HCT116 (cell line): ENCODE results near the gene LHX4. TPM values are rescaled to one million over a fixed set of nuclear protein-coding genes. Genes with fewer than 3 reads are reported as not detected.

ENCODE experiments used
- ATAC-seq: fragments of 200-7000 bp; cut with Tn5 transposase; 2 replicates; pipeline ENCODE4 v1.9.1; 2020; ENCODE audit warnings: mild to moderate bottlenecking, moderate library complexity
- BruUV-seq: library from RNA; stranded (reverse); fragments of 400-500 nt; replicated peaks from 2 replicates; lab custom pipeline; 2021; lab: Mats Ljungman, UMichigan
- CTCF ChIA-PET: fragments of 300-600 bp; sonication (Branson Sonifier 250); formaldehyde crosslinking; loops from one replicate; lab custom pipeline; 2021; ENCODE audit warnings: antibody characterized with exemption; lab: Charles Lee
- POLR2A ChIA-PET: fragments of 300-600, 350-600 bp; sonication (Branson Sonifier 250); formaldehyde crosslinking; loops from one replicate; lab custom pipeline; 2021; ENCODE audit warnings: antibody characterized with exemption; lab: Charles Lee
- RAD21 ChIA-PET, 2 experiments: fragments of 300-600 bp; sonication (Branson Sonifier 250); formaldehyde crosslinking; loops; one replicate each; lab custom pipeline; 2023; ENCODE audit warnings: low total read pairs in 2 of 2; ENCODE audit not compliant: uncharacterized antibody in 2 of 2, unreplicated experiment in 2 of 2, low non-redundant PET in 1 of 2; lab: Charles Lee
- DNase-seq: peaks from one replicate; pipeline ENCODE4 v3.0.0-alpha.2; 2010; ENCODE audit warnings: low read depth, low spot score
- H2AFZ ChIP-seq: fragments of 200-600 bp; shearing (Covaris generic), sonication (generic); 2 replicates; pipeline ENCODE4 v1.6.1; 2017; ENCODE audit warnings: low read depth, mixed run types, mixed read lengths, antibody characterized with exemption, low read length; ENCODE audit not compliant: poor library complexity, severe bottlenecking
- H3K27ac ChIP-seq: 2 replicates; pipeline ENCODE4 v1.5.1; 2012; ENCODE audit warnings: low read depth, low read length
- H3K27me3 ChIP-seq: fragments of 200-600 bp; sonication (generic); 2 replicates; pipeline ENCODE4 v1.6.1; 2016; ENCODE audit warnings: mixed run types, low read length, mixed read lengths; ENCODE audit not compliant: insufficient read depth
- H3K36me3 ChIP-seq, 2 experiments: fragments of 200-500 bp in 1 of 2; fragments of 200-600 bp in 1 of 2; sonication (Bioruptor generic) in 1 of 2; sonication (generic) in 1 of 2; 2 replicates each; pipeline versions ENCODE4 v1.5.1 to v1.6.1; 2014 to 2016; ENCODE audit warnings: low read length in 2 of 2, inconsistent platforms in 1 of 2, mixed read lengths in 1 of 2, mixed run types in 1 of 2; ENCODE audit not compliant: insufficient read depth in 2 of 2, control insufficient read depth in 1 of 2
- H3K4me1 ChIP-seq, 2 experiments: fragments of 200-600 bp in 1 of 2; sonication (generic) in 1 of 2; 2 replicates each; pipeline versions ENCODE4 v1.5.1 to v1.6.1; 2012 to 2017; ENCODE audit warnings: low read length in 2 of 2, inconsistent platforms in 1 of 2, mild to moderate bottlenecking in 1 of 2, mixed read lengths in 1 of 2, mixed run types in 1 of 2, moderate library complexity in 1 of 2; ENCODE audit not compliant: insufficient read depth in 2 of 2, control insufficient read depth in 1 of 2
- H3K4me2 ChIP-seq: fragments of 200-600 bp; sonication (generic); 2 replicates; pipeline ENCODE4 v1.6.1; 2017; ENCODE audit warnings: mixed run types, low read length, mixed read lengths
- H3K4me3 ChIP-seq, 2 experiments: fragments of 200-600 bp in 1 of 2; sonication (generic) in 1 of 2; replicated peaks in 1 of 2; 2 replicates each; pipeline ENCODE4 v1.5.1; 2011 to 2016; ENCODE audit warnings: low read length in 2 of 2, control low read depth in 1 of 2, low read depth in 1 of 2, mild to moderate bottlenecking in 1 of 2, mixed read lengths in 1 of 2, mixed run types in 1 of 2
- H3K79me2 ChIP-seq: fragments of 200-600 bp; sonication (generic); 2 replicates; pipeline ENCODE4 v1.6.1; 2017; ENCODE audit warnings: mild to moderate bottlenecking, mixed run types, low read length, moderate library complexity, mixed read lengths; ENCODE audit not compliant: insufficient read depth
- H3K9ac ChIP-seq: fragments of 200-600 bp; sonication (generic); 2 replicates; pipeline ENCODE4 v1.6.1; 2016; ENCODE audit warnings: low read length, mixed read lengths
- H3K9me2 ChIP-seq: fragments of 200-600 bp; sonication (generic), shearing (Covaris generic); 2 replicates; pipeline ENCODE4 v1.6.1; 2017; ENCODE audit warnings: mixed run types, mild to moderate bottlenecking, moderate library complexity; ENCODE audit not compliant: insufficient read depth
- H3K9me3 ChIP-seq, 2 experiments: fragments of 200-500 bp in 1 of 2; fragments of 200-600 bp in 1 of 2; sonication (Bioruptor generic) in 1 of 2; sonication (generic) in 1 of 2; 2 replicates each; pipeline ENCODE4 v1.6.1; 2014 to 2017; ENCODE audit warnings: low read length in 2 of 2, mixed read lengths in 2 of 2, inconsistent platforms in 1 of 2, low read depth in 1 of 2, mild to moderate bottlenecking in 1 of 2, mixed run types in 1 of 2, moderate library complexity in 1 of 2; ENCODE audit not compliant: control insufficient read depth in 1 of 2, insufficient read depth in 1 of 2
- H4K20me1 ChIP-seq: fragments of 200-600 bp; sonication (generic), shearing (Covaris generic); 2 replicates; pipeline ENCODE4 v1.6.1; 2017; ENCODE audit warnings: mixed run types, mild to moderate bottlenecking, moderate library complexity; ENCODE audit not compliant: insufficient read depth
- CEBPB ChIP-seq: IDR thresholded peaks from 2 replicates; pipeline ENCODE4 v1.6.1; 2012; ENCODE audit warnings: low read depth
- EGR1 ChIP-seq: IDR thresholded peaks from 2 replicates; pipeline ENCODE4 v1.6.1; 2012; ENCODE audit warnings: low read depth
- ELF1 ChIP-seq: IDR thresholded peaks from 2 replicates; pipeline ENCODE4 v1.6.1; 2012; ENCODE audit warnings: low read depth, borderline replicate concordance
- EZH2 ChIP-seq: fragments of 200-600 bp; sonication (generic); IDR thresholded peaks from 2 replicates; pipeline ENCODE4 v1.6.1; 2017; ENCODE audit warnings: antibody characterized with exemption, mixed run types
- POLR2AphosphoS5 ChIP-seq: IDR thresholded peaks from 2 replicates; pipeline ENCODE4 v1.6.1; 2011; ENCODE audit warnings: mild to moderate bottlenecking, low read depth, low read length, moderate library complexity
- RAD21 ChIP-seq: IDR thresholded peaks from 2 replicates; pipeline ENCODE4 v1.6.1; 2012; ENCODE audit warnings: low read depth, mild to moderate bottlenecking
- SIN3A ChIP-seq: IDR thresholded peaks from 2 replicates; pipeline ENCODE4 v1.6.1; 2012; ENCODE audit warnings: low read depth
- SRF ChIP-seq: IDR thresholded peaks from 2 replicates; pipeline ENCODE4 v1.6.1; 2012; ENCODE audit warnings: low read depth
- TCF7L2 ChIP-seq: IDR thresholded peaks from 2 replicates; pipeline ENCODE4 v1.7.0; 2011; ENCODE audit warnings: borderline replicate concordance, inconsistent platforms; ENCODE audit not compliant: insufficient read depth, insufficient read length; ENCODE audit errors: extremely low read depth
- YY1 ChIP-seq: IDR thresholded peaks from 2 replicates; pipeline ENCODE4 v1.6.1; 2011; ENCODE audit warnings: low read length, low read depth, moderate library complexity, mild to moderate bottlenecking; ENCODE audit not compliant: insufficient replicate concordance; ENCODE audit errors: extremely low read depth
- ZFX ChIP-seq: fragments of 450-650 bp; IDR thresholded peaks from 2 replicates; pipeline ENCODE4 v1.6.1; 2017
- ZNF274 ChIP-seq: fragments of 200-500 bp; sonication (Bioruptor generic); IDR thresholded peaks from 2 replicates; pipeline ENCODE4 v1.6.1; 2014; ENCODE audit warnings: mild to moderate bottlenecking, low read depth, low read length, inconsistent platforms
- intact Hi-C: fragments of 100-400 bp; cut with micrococcal nuclease; formaldehyde crosslinking; loops from 2 replicates; pipeline ENCODE4 v1.10.0; 2022
- total RNA-seq: library from RNA; stranded (reverse); gene quantifications from one replicate; pipeline ENCODE4 v1.2.1, GENCODE V29; 2021; ENCODE audit not compliant: unreplicated experiment

LHX4 gene
- total RNA-seq, 1 experiment from 2014 or later, result 0.44 TPM

- CTCF ChIA-PET, result no interaction called here
Measured at GRCh38 chr1:180190091-180190490, 40.0 kb upstream of the LHX4 start.

GRCh38 chr1:180192172-180192571 is 37.9 kb upstream of the LHX4 start:
- no peaks in the 10 kb centered on the region for H3K4me1 ChIP-seq
- intact Hi-C loops, result no loop called here
- no peak overlapping the region for H3K4me3 ChIP-seq
- H3K27me3 ChIP-seq, result no peaks in the 10 kb centered on the region
- H3K79me2 ChIP-seq, result no peaks in the 10 kb centered on the region
- peaks cover 0 to 6% of the 10 kb centered on the region in 2 experiments; a peak in 1 of 4 replicates for H3K36me3 ChIP-seq
- no peak overlapping the region for H3K4me2 ChIP-seq
- H4K20me1 ChIP-seq, result no peaks in the 10 kb centered on the region
- no peaks in the 10 kb centered on the region for H3K9me3 ChIP-seq
- H3K9ac ChIP-seq, result no peak overlapping the region
- H2AFZ ChIP-seq, result no peak overlapping the region
- no peak overlapping the region for H3K27ac ChIP-seq
- ATAC-seq, result no peak
- CTCF ChIA-PET, result no interaction called here
- H3K9me2 ChIP-seq, result no peaks in the 10 kb centered on the region
- POLR2A ChIA-PET, result no interaction called here
- TF ChIP-seq SIN3A (no peak), EGR1 (no peak), CEBPB (no peak), YY1 (no peak), SRF (no peak), ZFX (no peak), POLR2AphosphoS5 (no peak), TCF7L2 (no peak), RAD21 (no peak), ZNF274 (no peak), ELF1 (no peak), EZH2 (no peak)
- DNase-seq, result no peak
- RAD21 ChIA-PET, result no interaction called here
- no TSS peak for BruUV-seq

More at GRCh38 chr1:180190091-180190490, 40.0 kb upstream of the LHX4 start:
- no peak for ATAC-seq
- RAD21 ChIA-PET, result no interaction called here
- no peak overlapping the region for H3K4me2 ChIP-seq
- no peaks in the 10 kb centered on the region for H3K4me1 ChIP-seq
- no peaks in the 10 kb centered on the region for H3K79me2 ChIP-seq
- no peak overlapping the region for H2AFZ ChIP-seq
- no peak for DNase-seq
- no TSS peak for BruUV-seq
- H4K20me1 ChIP-seq, result no peaks in the 10 kb centered on the region
- no peaks in the 10 kb centered on the region for H3K9me3 ChIP-seq
- no peak overlapping the region for H3K4me3 ChIP-seq
- peaks cover 0 to 6% of the 10 kb centered on the region in 2 experiments; a peak in 1 of 4 replicates for H3K36me3 ChIP-seq
- intact Hi-C loops, result no loop called here
- no peak for TF ChIP-seq TCF7L2
- H3K9ac ChIP-seq, result no peak overlapping the region
- H3K27ac ChIP-seq, result no peak overlapping the region
- POLR2A ChIA-PET, result no interaction called here
- H3K9me2 ChIP-seq, result no peaks in the 10 kb centered on the region
- no peaks in the 10 kb centered on the region for H3K27me3 ChIP-seq
